ENCODE data around the gene CUL1.
A peak's percentile ranks its signal among the peaks of the same experiment; 100 is the strongest.

CUL1 gene

GRCh38 chr7:148698397-148699023 lies at the start of gene CUL1:
CUL1 (plus strand) TSS chr7:148698903; CDS start chr7:148730123, 31,220 bp downstream.
- H3K4me1 Mint-ChIP-seq: peaks cover 58% of the 10 kb centered on the region
- H3K27me3 Mint-ChIP-seq: no peaks in the 10 kb centered on the region
- DNase-seq: peak; percentile 83
- ATAC-seq: peak; percentile 81
- H3K4me3 Mint-ChIP-seq: peak within 1 kb of the TSS; percentile 90 to 100
- H3K9me3 Mint-ChIP-seq: no peaks in the 10 kb centered on the region
- H3K27ac Mint-ChIP-seq: peak within 1 kb of the TSS; percentile 98 to 99

- Mint-ChIP-seq H3K27me3 (peaks cover 10% of the 10 kb centered on the region), H3K4me3 (no peak overlapping the region), H3K27ac (no peak overlapping the region), H3K9me3 (no peaks in the 10 kb centered on the region), H3K4me1 (no peaks in the 10 kb centered on the region)
- ATAC-seq (no peak), DNase-seq (no peak)
Measured at GRCh38 chr7:148650232-148650858, 48.4 kb upstream of the CUL1 start.

- no peaks in the 10 kb centered on the region for H3K4me1 Mint-ChIP-seq
- no peaks in the 10 kb centered on the region for H3K9me3 Mint-ChIP-seq
- ATAC-seq (no peak), DNase-seq (no peak)
- H3K4me3 Mint-ChIP-seq: no peak overlapping the region
- H3K27me3 Mint-ChIP-seq: peaks cover 8% of the 10 kb centered on the region
- H3K27ac Mint-ChIP-seq: no peak overlapping the region
Measured at GRCh38 chr7:148652773-148653172, 45.9 kb upstream of the CUL1 start.

GRCh38 chr7:148657929-148658328 lies 40.8 kb upstream of the CUL1 start:
- no peak for DNase-seq
- Mint-ChIP-seq H3K9me3 (no peaks in the 10 kb centered on the region), H3K4me3 (no peak overlapping the region), H3K4me1 (no peaks in the 10 kb centered on the region), H3K27ac (no peak overlapping the region), H3K27me3 (no peaks in the 10 kb centered on the region)
- no peak for ATAC-seq

GRCh38 chr7:148661471-148661870 lies 37.2 kb upstream of the CUL1 start:
- Mint-ChIP-seq H3K4me3 (no peak overlapping the region), H3K4me1 (no peaks in the 10 kb centered on the region), H3K27ac (peak overlapping the region in 1 of 2 donors; percentile 84), H3K27me3 (no peaks in the 10 kb centered on the region), H3K9me3 (no peaks in the 10 kb centered on the region)
- no peak for DNase-seq
- ATAC-seq: no peak

GRCh38 chr7:148662646-148663045 lies 36.1 kb upstream of the CUL1 start:
- Mint-ChIP-seq H3K4me1 (no peaks in the 10 kb centered on the region), H3K4me3 (no peak overlapping the region), H3K27me3 (no peaks in the 10 kb centered on the region), H3K27ac (no peak overlapping the region), H3K9me3 (peaks cover 1 to 6% of the 10 kb centered on the region in 2 donors)
- ATAC-seq: no peak
- no peak for DNase-seq

GRCh38 chr7:148664324-148664723 lies 34.4 kb upstream of the CUL1 start:
- ATAC-seq (no peak), DNase-seq (no peak)
- no peak overlapping the region for H3K27ac Mint-ChIP-seq
- no peaks in the 10 kb centered on the region for H3K27me3 Mint-ChIP-seq
- peaks cover 6 to 18% of the 10 kb centered on the region in 2 donors for H3K9me3 Mint-ChIP-seq
- no peak overlapping the region for H3K4me3 Mint-ChIP-seq
- H3K4me1 Mint-ChIP-seq: no peaks in the 10 kb centered on the region

- Mint-ChIP-seq H3K9me3 (peaks cover 6 to 18% of the 10 kb centered on the region in 2 donors), H3K4me3 (no peak overlapping the region), H3K27ac (no peak overlapping the region), H3K4me1 (peaks cover 2% of the 10 kb centered on the region), H3K27me3 (no peaks in the 10 kb centered on the region)
- no peak for DNase-seq
- no peak for ATAC-seq
Measured at GRCh38 chr7:148665221-148665620, 33.5 kb upstream of the CUL1 start.

GRCh38 chr7:148669927-148670326 lies 28.8 kb upstream of the CUL1 start:
- Mint-ChIP-seq H3K27ac (no peak overlapping the region), H3K4me3 (no peak overlapping the region), H3K4me1 (peaks cover 13% of the 10 kb centered on the region), H3K9me3 (peaks cover 6 to 39% of the 10 kb centered on the region in 2 donors), H3K27me3 (no peaks in the 10 kb centered on the region)
- ATAC-seq: no peak
- DNase-seq: no peak

GRCh38 chr7:148670374-148670773 lies 28.3 kb upstream of the CUL1 start:
- peaks cover 6 to 44% of the 10 kb centered on the region in 2 donors for H3K9me3 Mint-ChIP-seq
- H3K27ac Mint-ChIP-seq: peak overlapping the region in 1 of 2 donors; percentile 63
- no peak for DNase-seq
- peaks cover 13% of the 10 kb centered on the region for H3K4me1 Mint-ChIP-seq
- H3K27me3 Mint-ChIP-seq: no peaks in the 10 kb centered on the region
- no peak overlapping the region for H3K4me3 Mint-ChIP-seq
- no peak for ATAC-seq

GRCh38 chr7:148670807-148671206 lies 27.9 kb upstream of the CUL1 start:
- Mint-ChIP-seq H3K9me3 (peaks cover 6 to 48% of the 10 kb centered on the region in 2 donors), H3K27me3 (no peaks in the 10 kb centered on the region), H3K4me3 (no peak overlapping the region), H3K27ac (peak overlapping the region in 1 of 2 donors; percentile 63), H3K4me1 (peaks cover 13% of the 10 kb centered on the region)
- ATAC-seq (no peak), DNase-seq (no peak)

GRCh38 chr7:148672041-148672440 lies 26.7 kb upstream of the CUL1 start:
- H3K9me3 Mint-ChIP-seq: peaks cover 6 to 49% of the 10 kb centered on the region in 2 donors
- H3K27ac Mint-ChIP-seq: no peak overlapping the region
- peaks cover 7% of the 10 kb centered on the region for H3K27me3 Mint-ChIP-seq
- H3K4me1 Mint-ChIP-seq: peaks cover 13% of the 10 kb centered on the region
- ATAC-seq (peak; percentile 33), DNase-seq (peak in 1 of 2 donors; percentile 16)
- no peak overlapping the region for H3K4me3 Mint-ChIP-seq

GRCh38 chr7:148674689-148675088 lies 24.0 kb upstream of the CUL1 start:
- ATAC-seq (no peak), DNase-seq (no peak)
- Mint-ChIP-seq H3K4me3 (no peak overlapping the region), H3K27me3 (peaks cover 7% of the 10 kb centered on the region), H3K4me1 (peaks cover 13% of the 10 kb centered on the region), H3K9me3 (peaks cover 0 to 31% of the 10 kb centered on the region in 2 donors), H3K27ac (no peak overlapping the region)

- no peak overlapping the region for H3K27ac Mint-ChIP-seq
- peaks cover 10 to 27% of the 10 kb centered on the region in 2 donors for H3K9me3 Mint-ChIP-seq
- H3K4me1 Mint-ChIP-seq: peaks cover 6% of the 10 kb centered on the region
- ATAC-seq (no peak), DNase-seq (no peak)
- no peak overlapping the region for H3K4me3 Mint-ChIP-seq
- peaks cover 7% of the 10 kb centered on the region for H3K27me3 Mint-ChIP-seq
Measured at GRCh38 chr7:148676291-148676690, 22.4 kb upstream of the CUL1 start.

- Mint-ChIP-seq H3K9me3 (peaks cover 9 to 17% of the 10 kb centered on the region in 2 donors), H3K27ac (no peak overlapping the region), H3K4me3 (no peak overlapping the region), H3K27me3 (peaks cover 1% of the 10 kb centered on the region), H3K4me1 (no peaks in the 10 kb centered on the region)
- no peak for ATAC-seq
- DNase-seq: no peak
Measured at GRCh38 chr7:148681821-148682220, 16.9 kb upstream of the CUL1 start.

- DNase-seq (no peak), ATAC-seq (no peak)
- peak overlapping the region; percentile 19 to 51 for H3K27ac Mint-ChIP-seq
- no peak overlapping the region for H3K4me3 Mint-ChIP-seq
- H3K4me1 Mint-ChIP-seq: no peaks in the 10 kb centered on the region
- no peaks in the 10 kb centered on the region for H3K27me3 Mint-ChIP-seq
- H3K9me3 Mint-ChIP-seq: peaks cover 9 to 17% of the 10 kb centered on the region in 2 donors
Measured at GRCh38 chr7:148684289-148684830, 14.3 kb upstream of the CUL1 start.
